HG02623 (cell line): ENCODE results near the gene LRMDA.

Source experiments
- ATAC-seq: cut with Tn5 transposase; IDR thresholded peaks from one replicate; pipeline ENCODE4 v1.9.1; 2021; ENCODE audit warnings: moderate library complexity; ENCODE audit not compliant: unreplicated experiment

Gene LRMDA

GRCh38 chr10:75654772-75655171, 223.3 kb downstream of the LRMDA start:
- ATAC-seq = no peak

- no peak for ATAC-seq
Observed at GRCh38 chr10:75655791-75656451, 224.5 kb downstream of the LRMDA start.

GRCh38 chr10:75657351-75657750, 225.9 kb downstream of the LRMDA start:
- ATAC-seq = no peak

- ATAC-seq = no peak
Observed at GRCh38 chr10:75658036-75658435, 226.6 kb downstream of the LRMDA start.

- ATAC-seq = no peak
Observed at GRCh38 chr10:75658496-75658895, 227.1 kb downstream of the LRMDA start.

GRCh38 chr10:75658915-75659314, 227.5 kb downstream of the LRMDA start:
- ATAC-seq = no peak

- ATAC-seq = no peak
Observed at GRCh38 chr10:75660823-75661222, 229.4 kb downstream of the LRMDA start.

- no peak for ATAC-seq
Observed at GRCh38 chr10:75662715-75663114, 231.3 kb downstream of the LRMDA start.

- no peak for ATAC-seq
Observed at GRCh38 chr10:75663947-75664664, 232.7 kb downstream of the LRMDA start.

- ATAC-seq = no peak
Observed at GRCh38 chr10:75664968-75665367, 233.5 kb downstream of the LRMDA start.

- ATAC-seq = no peak
Observed at GRCh38 chr10:75665707-75666106, 234.3 kb downstream of the LRMDA start.

- ATAC-seq = no peak
Observed at GRCh38 chr10:75672111-75672671, 240.8 kb downstream of the LRMDA start.

- ATAC-seq = no peak
Observed at GRCh38 chr10:75672842-75673241, 241.4 kb downstream of the LRMDA start.

- no peak for ATAC-seq
Observed at GRCh38 chr10:75677541-75677940, 246.1 kb downstream of the LRMDA start.

GRCh38 chr10:75678527-75678926, 247.1 kb downstream of the LRMDA start:
- ATAC-seq = no peak

- no peak for ATAC-seq
Observed at GRCh38 chr10:75679536-75679935, 248.1 kb downstream of the LRMDA start.

- no peak for ATAC-seq
Observed at GRCh38 chr10:75681334-75681733, 249.9 kb downstream of the LRMDA start.

GRCh38 chr10:75682649-75683557, 251.5 kb downstream of the LRMDA start:
- no peak for ATAC-seq

- ATAC-seq = no peak
Observed at GRCh38 chr10:75685187-75685586, 253.8 kb downstream of the LRMDA start.

- no peak for ATAC-seq
Observed at GRCh38 chr10:75688506-75689300, 257.3 kb downstream of the LRMDA start.
